Measurements from ENCODE around the gene AP2S1. TPM values are rescaled to one million over a fixed set of nuclear protein-coding genes. Genes with fewer than 3 reads are reported as not detected.

The AP2S1 gene
- total and polyA plus RNA-seq, 2 experiments from 2014 or later: 140 to 299 TPM

GRCh38 chr19:46868025-46868802 lies 17.6 kb upstream of the AP2S1 start (continued):
- no peak for TF ChIP-seq CREB1 (CRISPR knock-in tag; IDR thresholded peaks at IDR 0.05; ENCODE audit: low read depth)
- no peak for TF ChIP-seq ZNF114 (CRISPR knock-in tag; IDR thresholded peaks at IDR 0.05)
- TF ChIP-seq ETS1 (IDR thresholded peaks at IDR 0.05): no peak
- no peak for TF ChIP-seq EZH2 (IDR thresholded peaks at IDR 0.05; ENCODE audit: low read depth, unreplicated experiment)
- TF ChIP-seq POLR2AphosphoS5 (IDR thresholded peaks at IDR 0.05; ENCODE audit: low read depth): no peak
- no peak for TF ChIP-seq STAT1 (IDR thresholded peaks at IDR 0.05; ENCODE audit: unreplicated experiment)
- no peak for TF ChIP-seq CTCF (conservative IDR thresholded peaks at IDR 0.05; ENCODE audit: low read depth in 2 of 2)

- Histone ChIP-seq H3K4me1 (ENCODE audit: insufficient read depth) (peaks cover 65% of the 10 kb centered on the region), H2AFZ (no peak overlapping the region), H3K36me3 (ENCODE audit: insufficient read depth) (no peaks in the 10 kb centered on the region), H3K79me2 (replicated peaks; ENCODE audit: insufficient read depth) (peaks cover 100% of the 10 kb centered on the region), H3K27ac (ENCODE audit: low read depth) (peak overlapping the region; percentile 65), H3F3A (replicated peaks; ENCODE audit: low read depth) (peaks cover 14% of the 10 kb centered on the region; the same call in 1 of the 2 replicates), H4K20me1 (replicated peaks; ENCODE audit: insufficient read depth) (peaks cover 79% of the 10 kb centered on the region), H3K9me2 (ENCODE audit: insufficient read depth) (no peaks in the 10 kb centered on the region), H3K27me3 (ENCODE audit: insufficient read depth) (no peaks in the 10 kb centered on the region), H3K4me2 (0 out of 2 replicates have a peak overlapping the region, but pooled peaks have one; percentile 23), H3K4me3 (no peak overlapping the region; the same call in 1 of the 2 replicates)
- Mint-ChIP-seq H3K4me1 (peaks cover 28% of the 10 kb centered on the region), H3K27me3 (ENCODE audit: insufficient read depth, low read depth, poor library complexity) (peaks cover 7% of the 10 kb centered on the region), H3K9me3 (no peaks in the 10 kb centered on the region), H3K36me3 (ENCODE audit: low read depth) (peaks cover 5% of the 10 kb centered on the region; the same call in 1 of the 3 replicates), H3K4me3 (no peak overlapping the region), H3K27ac (peak overlapping the region; percentile 51; the same call in 1 of the 2 replicates)
- ATAC-seq: no peak
- no peak for DNase-seq (ENCODE audit: low spot score)
- TF ChIP-seq ZNF114 (CRISPR knock-in tag; IDR thresholded peaks at IDR 0.05): no peak
- TF ChIP-seq REST (IDR thresholded peaks at IDR 0.05; ENCODE audit: unreplicated experiment): no peak
- TF ChIP-seq ZNF331 (CRISPR knock-in tag; IDR thresholded peaks at IDR 0.05; ENCODE audit: low read depth): no peak
- no peak for TF ChIP-seq ZNF462 (CRISPR knock-in tag; IDR thresholded peaks at IDR 0.05)
- TF ChIP-seq CREB1 (CRISPR knock-in tag; IDR thresholded peaks at IDR 0.05; ENCODE audit: low read depth): no peak
Observed at GRCh38 chr19:46867170-46867569, 16.5 kb upstream of the AP2S1 start.

All from GM23338 (cell line).